Mucosa of descending colon (tissue), 3 donors: ENCODE data around the gene ALOXE3. TPM values are rescaled to one million over a fixed set of nuclear protein-coding genes. Genes with fewer than 3 reads are reported as not detected.

Experiments
- ATAC-seq: fragments of 200-7000 bp; cut with Tn5 transposase; one replicate; pipeline ENCODE4 v1.9.1; 2020; ENCODE audit warnings: mild to moderate bottlenecking, moderate library complexity
- DNase-seq, 3 donors: peaks; one replicate each; pipeline ENCODE4 v3.0.0-alpha.2; 2020
- H3K36me3 ChIP-seq: fragments of 200-600 bp; one replicate; pipeline ENCODE4 v1.8.0; 2021; ENCODE audit warnings: low read depth, mild to moderate bottlenecking
- H3K4me1 ChIP-seq: fragments of 200-600 bp; one replicate; pipeline ENCODE4 v1.8.0; 2021; ENCODE audit warnings: low read depth, mild to moderate bottlenecking
- H3K4me3 ChIP-seq: fragments of 200-600 bp; one replicate; pipeline ENCODE4 v1.8.0; 2021; ENCODE audit warnings: mild to moderate bottlenecking
- H3K9me3 ChIP-seq: fragments of 200-600 bp; one replicate; pipeline ENCODE4 v1.8.0; 2021; ENCODE audit warnings: mild to moderate bottlenecking
- intact Hi-C, 2 donors: fragments of 100-400 bp; cut with DNase I in 1 of 2; cut with micrococcal nuclease in 1 of 2; formaldehyde crosslinking; loops; one replicate each; pipeline versions ENCODE4 v1.11.0 to v1.11.1; 2022; cut with DNase I, micrococcal nuclease
- total RNA-seq, 3 donors: library from RNA; stranded (reverse); fragmentation: NEBNext Ultra II Directional in 2 of 3; extraction: Animal tissue kit (Norgen Biotek cat#: 25700) in 2 of 3; gene quantifications; one replicate each; pipeline versions ENCODE4 v1.2.1 to v1.2.4, GENCODE V29; 2021 to 2023
- TF ChIP-seq, protein P1 (sequence below): fragments of 200-600 bp; IDR thresholded peaks from one replicate; pipeline ENCODE4 v1.8.0; 2022; ENCODE audit warnings: antibody characterized with exemption, mild to moderate bottlenecking
- donor health status: DM: no; HTN: no; CAD: no; lungs with moderate emphysema.
- donor health status: DM: no; HTN: no; CAD: no.
- donor health status: DM: no; HTN: yes; CAD: no.

Gene ALOXE3
- total RNA-seq, 3 donors from 2014 or later, result not detected

DNA sequence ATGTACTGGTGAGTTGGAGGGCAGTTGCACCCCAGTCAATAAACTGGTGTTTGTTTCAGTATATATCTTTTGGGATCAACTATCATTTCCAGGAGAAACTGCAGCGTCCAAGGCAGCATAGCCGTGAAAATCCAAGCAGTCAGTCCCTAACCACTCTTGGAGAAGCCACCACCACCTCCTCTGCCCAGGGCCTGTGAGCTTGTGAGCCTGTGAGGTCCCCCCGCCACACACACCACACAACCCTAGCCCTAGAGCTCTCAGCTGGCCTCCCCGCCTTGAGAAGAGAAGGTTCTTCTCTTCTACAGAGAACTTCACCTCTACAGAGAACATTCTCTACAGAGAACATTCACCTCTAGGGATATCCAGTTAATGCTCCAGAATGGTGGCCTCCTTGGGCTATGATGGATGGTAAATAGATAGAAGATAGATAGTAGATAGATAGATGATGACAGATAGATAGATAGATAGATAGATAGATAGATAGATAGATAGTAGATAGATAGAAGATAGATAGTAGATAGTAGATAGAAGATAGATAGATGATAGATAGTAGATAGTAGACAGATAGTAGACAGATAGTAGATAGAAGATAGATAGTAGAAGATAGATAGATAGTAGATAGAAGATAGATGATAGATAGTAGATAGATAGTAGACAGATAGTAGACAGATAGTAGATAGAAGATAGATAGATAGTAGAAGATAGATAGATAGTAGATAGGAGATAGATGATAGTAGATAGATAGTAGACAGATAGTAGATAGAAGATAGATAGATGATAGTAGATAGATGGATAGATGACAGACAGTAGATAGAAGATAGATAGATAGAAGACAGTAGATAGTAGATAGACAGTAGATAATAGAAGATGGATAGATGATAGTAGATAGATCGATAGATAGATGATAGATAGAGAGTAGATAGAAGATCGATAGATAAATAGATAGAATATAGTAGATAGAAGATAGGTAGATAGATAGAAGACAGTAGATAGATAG is 65.8 kb downstream of the ALOXE3 start:
- peaks cover 3% of the 10 kb centered on the region for H3K4me1 ChIP-seq
- TF ChIP-seq, protein P1, sequence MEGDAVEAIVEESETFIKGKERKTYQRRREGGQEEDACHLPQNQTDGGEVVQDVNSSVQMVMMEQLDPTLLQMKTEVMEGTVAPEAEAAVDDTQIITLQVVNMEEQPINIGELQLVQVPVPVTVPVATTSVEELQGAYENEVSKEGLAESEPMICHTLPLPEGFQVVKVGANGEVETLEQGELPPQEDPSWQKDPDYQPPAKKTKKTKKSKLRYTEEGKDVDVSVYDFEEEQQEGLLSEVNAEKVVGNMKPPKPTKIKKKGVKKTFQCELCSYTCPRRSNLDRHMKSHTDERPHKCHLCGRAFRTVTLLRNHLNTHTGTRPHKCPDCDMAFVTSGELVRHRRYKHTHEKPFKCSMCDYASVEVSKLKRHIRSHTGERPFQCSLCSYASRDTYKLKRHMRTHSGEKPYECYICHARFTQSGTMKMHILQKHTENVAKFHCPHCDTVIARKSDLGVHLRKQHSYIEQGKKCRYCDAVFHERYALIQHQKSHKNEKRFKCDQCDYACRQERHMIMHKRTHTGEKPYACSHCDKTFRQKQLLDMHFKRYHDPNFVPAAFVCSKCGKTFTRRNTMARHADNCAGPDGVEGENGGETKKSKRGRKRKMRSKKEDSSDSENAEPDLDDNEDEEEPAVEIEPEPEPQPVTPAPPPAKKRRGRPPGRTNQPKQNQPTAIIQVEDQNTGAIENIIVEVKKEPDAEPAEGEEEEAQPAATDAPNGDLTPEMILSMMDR, result no peak
- H3K36me3 ChIP-seq, result no peaks in the 10 kb centered on the region
- ATAC-seq (no peak), DNase-seq (no peak)
- H3K9me3 ChIP-seq, result no peaks in the 10 kb centered on the region
- intact Hi-C loops, result no loop called here
- no peak overlapping the region for H3K4me3 ChIP-seq

DNA sequence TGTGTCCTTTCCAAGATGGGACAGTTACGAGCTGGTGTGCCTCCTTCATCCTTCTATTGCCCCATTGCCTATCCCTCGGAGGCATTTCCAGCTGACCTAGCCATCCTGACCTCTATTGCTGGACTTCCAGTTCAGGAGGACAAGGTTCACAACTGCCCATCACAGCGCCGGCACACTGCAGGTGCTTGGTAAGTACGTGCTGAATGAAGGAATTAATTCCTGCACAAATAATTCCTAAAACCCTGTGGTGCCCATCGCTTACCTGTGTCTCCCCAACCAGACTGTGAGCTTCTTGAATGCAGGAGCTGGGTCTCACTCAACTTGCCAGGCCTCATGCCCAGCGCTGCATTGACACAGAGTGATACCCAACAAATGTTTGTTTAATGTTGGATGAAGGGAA is 66.5 kb downstream of the ALOXE3 start:
- no peak for ATAC-seq
- no peaks in the 10 kb centered on the region for H3K9me3 ChIP-seq
- DNase-seq, result no peak
- no peaks in the 10 kb centered on the region for H3K36me3 ChIP-seq
- intact Hi-C loops, result no loop called here
- TF ChIP-seq, protein P1, result no peak
- no peaks in the 10 kb centered on the region for H3K4me1 ChIP-seq
- H3K4me3 ChIP-seq, result no peak overlapping the region

DNA sequence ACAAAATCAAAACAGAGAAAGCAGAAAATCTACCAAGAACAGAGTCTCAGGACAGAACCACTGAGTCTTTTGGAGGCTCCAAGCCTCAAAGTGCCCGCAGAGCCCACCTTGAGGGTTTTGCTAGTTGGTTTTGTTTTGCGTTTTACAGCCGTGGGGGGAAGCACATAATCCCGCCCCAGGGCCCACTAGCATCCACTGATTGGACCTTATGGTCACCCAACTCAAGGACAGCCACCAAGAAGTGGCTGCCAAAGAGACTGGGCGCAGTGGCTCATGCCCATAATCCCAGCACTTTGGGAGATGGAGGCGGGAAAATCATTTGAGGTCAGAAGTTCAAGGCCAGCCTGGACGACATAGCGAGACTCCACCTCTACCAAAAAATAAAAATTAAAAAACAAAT is 69.6 kb downstream of the ALOXE3 start:
- Histone ChIP-seq H3K36me3 (no peaks in the 10 kb centered on the region), H3K4me1 (no peaks in the 10 kb centered on the region), H3K4me3 (no peak overlapping the region), H3K9me3 (no peaks in the 10 kb centered on the region)
- DNase-seq (no peak), ATAC-seq (no peak)
- TF ChIP-seq, protein P1, result no peak
- intact Hi-C loops, result no loop called here

DNA sequence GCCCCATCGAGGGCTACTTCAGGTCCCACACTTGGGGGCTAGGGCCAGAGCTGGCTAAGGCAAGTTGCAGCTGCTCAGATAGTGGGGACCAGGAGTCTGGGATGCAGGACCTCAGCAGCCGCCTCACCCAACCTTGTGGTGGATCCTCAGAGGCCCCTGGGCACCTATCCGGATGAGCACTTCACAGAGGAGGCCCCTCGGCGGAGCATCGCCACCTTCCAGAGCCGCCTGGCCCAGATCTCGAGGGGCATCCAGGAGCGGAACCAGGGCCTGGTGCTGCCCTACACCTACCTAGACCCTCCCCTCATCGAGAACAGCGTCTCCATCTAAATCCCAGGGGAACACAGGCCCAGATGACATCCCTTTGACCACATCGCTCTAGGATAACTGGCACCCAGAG is 70.1 kb downstream of the ALOXE3 start:
- DNase-seq, result no peak

DNA sequence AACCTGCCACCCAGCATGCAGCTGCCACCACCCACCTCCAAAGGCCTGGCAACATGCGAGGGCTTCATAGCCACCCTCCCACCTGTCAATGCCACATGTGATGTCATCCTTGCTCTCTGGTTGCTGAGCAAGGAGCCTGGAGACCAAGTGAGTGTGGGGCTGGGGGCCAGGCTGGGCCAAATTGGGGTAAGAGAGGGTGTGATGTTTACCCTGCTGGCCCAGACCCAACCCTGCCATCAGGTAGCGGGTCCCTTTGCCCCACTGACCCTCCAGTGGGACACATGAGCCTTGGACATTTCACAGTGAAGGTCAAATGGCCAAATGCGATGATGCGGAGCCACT is 70.6 kb downstream of the ALOXE3 start:
- no peak for ATAC-seq
- H3K4me3 ChIP-seq, result no peak overlapping the region
- no peak for DNase-seq
- H3K4me1 ChIP-seq, result no peaks in the 10 kb centered on the region
- H3K9me3 ChIP-seq, result no peaks in the 10 kb centered on the region
- H3K36me3 ChIP-seq, result no peaks in the 10 kb centered on the region
- TF ChIP-seq, protein P1, result no peak
- intact Hi-C loops, result no loop called here

More for the DNA sequence above, 70.1 kb downstream of the ALOXE3 start:
- no peak for ATAC-seq
- no peaks in the 10 kb centered on the region for H3K9me3 ChIP-seq
- intact Hi-C loops, result no loop called here
- H3K36me3 ChIP-seq, result no peaks in the 10 kb centered on the region
- H3K4me1 ChIP-seq, result no peaks in the 10 kb centered on the region
- TF ChIP-seq, protein P1, result no peak
- H3K4me3 ChIP-seq, result no peak overlapping the region
